Stromal cell of bone marrow (primary cell): ENCODE results near the gene ANKRD23.
"Not testable (repeated sequence)": the region's sequence is repeated elsewhere in the genome, so short reads cannot be mapped to it uniquely, and the experiment has no call there.

Source experiments
- DNase-seq: peaks from one replicate; pipeline ENCODE4 v3.0.0-alpha.2; 2012; ENCODE audit warnings: low read depth

ANKRD23 gene

DNA sequence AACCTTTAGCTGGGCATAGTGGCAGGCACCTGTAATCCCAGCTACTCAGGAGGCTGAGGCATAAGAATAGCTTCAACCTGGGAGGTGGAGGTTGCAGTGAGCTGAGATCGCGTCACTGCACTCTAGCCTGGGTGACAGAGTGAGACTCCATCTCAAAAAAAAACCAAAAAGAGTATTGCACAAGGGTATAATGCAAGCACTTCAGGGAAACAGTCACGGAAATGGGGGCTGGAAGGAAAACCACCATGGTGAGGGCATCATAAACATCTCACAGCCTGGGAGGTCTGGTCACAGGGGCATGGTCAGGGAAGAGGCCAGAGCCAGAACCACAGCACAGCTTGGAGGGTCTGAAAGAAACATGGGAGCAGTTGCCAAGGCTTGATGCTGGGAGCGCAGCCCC, 19.2 kb upstream of the ANKRD23 start:
- not testable (repeated sequence) for DNase-seq

DNA sequence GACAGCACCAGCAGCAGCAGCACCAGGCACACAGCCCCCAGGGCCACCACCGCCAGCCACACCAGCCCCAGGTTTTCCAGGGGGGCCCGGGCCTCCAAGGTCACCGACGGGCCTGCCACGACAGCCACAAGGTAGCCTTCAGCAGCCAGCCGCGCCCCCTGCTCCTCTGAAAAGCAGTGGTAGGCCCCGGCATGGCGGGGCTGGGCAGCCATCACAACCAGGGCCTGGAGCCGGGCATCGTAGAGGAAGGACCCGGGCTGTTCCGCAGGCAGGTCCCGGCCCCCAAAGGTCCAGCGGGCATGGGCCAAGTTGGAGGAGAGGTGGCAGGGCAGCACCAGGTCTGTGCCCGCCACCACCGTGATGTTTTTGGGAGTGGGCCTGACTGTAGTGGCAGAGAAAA, 17.3 kb upstream of the ANKRD23 start:
- no peak for DNase-seq

DNA sequence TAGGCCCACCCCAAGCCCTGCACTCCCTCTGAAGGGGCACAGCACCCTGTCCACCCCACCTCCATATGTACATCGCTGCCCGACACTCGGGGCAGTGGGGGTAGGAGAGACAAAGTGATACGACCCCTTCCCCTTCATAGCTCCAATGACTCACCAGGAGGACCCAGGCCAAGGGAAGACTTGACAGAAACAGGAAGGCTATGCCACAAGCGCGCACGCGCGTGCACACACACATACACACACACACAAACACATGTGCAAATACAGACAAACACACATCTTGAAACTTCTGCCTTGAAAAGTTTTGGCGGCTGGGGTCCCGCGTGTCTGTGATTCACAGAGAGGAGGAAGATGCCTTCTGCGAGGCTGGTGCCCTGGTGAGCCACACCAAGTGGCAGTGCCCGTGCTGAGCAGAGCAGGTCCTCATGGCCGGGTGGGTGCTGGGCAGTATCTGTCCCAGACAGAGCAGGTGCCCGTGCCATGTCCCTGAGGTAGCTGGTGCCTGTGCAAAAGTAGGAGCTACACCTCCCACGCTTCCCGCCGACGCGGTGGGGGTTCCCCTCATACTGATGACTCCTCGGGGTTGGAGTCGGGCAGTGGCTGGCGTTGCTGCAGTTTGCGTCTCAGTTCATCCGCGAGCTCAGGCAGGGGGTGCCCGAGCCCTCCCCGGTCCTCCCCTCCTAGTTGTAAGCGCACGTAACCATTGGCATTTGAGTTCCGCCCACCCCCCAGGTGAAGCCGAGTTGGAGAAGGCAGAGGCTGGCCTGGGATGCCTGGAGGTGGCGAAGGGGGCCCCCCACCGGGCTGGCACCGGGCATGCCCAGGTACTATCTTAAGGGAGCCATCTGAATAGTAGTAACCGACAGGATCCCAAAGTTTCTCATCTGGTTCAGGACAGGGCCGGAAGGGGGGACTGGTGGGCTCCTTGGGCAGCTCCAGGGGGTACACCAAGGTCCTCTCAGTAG, 16.5 kb upstream of the ANKRD23 start:
- no peak for DNase-seq

DNA sequence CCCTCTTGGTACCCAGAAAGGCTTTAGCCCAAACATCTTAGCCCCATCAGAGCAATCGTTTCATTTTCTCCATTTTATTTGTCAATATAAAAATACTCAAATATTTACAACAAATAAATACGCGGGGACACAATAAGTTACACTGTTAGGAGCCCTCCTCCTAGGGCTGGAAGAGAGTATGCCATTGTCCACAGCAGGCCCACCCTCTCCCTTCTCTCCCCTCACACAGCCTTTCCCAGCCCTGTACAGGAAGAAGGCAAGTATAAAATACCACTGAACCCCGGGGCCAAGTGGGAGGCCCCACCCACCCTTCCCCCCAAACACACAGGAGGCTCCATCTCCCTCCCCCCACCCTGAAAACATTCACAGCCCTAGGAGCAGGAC, 15.9 kb upstream of the ANKRD23 start:
- no peak for DNase-seq

DNA sequence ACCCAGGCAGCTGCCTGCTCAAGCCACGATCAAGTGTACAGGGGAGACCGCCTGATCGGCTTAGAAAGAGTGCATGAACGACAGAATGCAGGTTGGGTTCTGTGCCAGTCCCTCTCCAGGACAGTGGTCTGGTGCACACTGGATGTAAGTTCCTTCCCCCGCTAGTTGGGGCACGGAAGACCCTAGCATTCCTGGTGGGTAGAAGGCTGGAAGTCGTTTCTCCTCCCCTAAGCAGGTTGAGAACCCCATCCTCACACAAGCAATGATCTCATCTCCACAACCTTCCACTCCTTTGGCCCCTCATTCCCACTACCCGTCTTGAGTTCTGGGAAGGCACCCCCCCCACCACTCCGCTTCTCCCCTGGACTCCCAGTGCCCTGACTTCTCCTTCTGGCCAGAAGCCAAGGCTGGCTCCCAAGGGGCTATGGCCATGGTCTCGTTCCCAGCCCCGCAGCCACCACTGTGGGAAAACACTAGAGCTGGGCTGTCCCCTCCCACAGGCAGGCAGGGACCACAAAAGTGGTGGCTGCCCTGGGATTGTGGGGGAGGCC, 15.4 kb upstream of the ANKRD23 start:
- no peak for DNase-seq

DNA sequence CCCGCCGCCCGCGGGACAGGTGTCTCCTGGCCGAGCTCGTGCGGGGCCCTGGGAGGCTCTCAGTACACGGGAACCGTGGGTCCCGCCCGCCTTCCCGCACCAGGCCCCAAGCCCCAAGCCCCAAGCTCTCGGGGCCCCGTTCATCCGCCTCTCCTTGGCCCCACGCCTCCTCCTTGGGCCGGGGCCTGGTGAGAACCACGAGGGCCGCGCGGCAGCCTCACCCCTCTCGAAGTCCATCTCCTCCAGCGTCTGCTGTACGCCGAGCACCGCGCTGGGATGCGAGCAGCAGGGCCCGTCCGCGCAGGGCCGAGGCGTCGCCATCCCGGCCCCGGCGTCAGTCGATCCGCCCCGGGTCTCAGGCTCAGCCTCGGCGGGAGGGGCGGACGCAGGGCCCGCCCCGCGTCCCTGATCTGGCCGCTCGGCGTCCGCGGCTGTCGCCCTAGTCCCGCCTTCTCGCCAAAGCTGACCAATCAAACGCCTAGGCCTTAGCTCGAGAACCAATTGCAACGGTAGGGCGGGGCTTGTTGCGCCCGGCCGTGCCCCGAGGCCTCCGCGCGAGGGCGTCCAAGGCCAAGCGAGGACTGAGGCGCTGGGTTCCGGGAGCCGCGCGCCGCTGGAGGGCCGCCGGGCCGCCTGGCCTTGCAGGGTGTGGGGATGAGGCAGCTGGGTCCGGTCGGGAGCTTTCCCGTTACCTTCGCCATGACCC, 14.0 kb upstream of the ANKRD23 start, which contains the start of gene ANKRD39:
Gene ANKRD39 (minus strand): TSS at position 350 of the 706 bp plus-strand sequence. CDS start 29 bp downstream, at position 321.
- DNase-seq, result peak; percentile 95

DNA sequence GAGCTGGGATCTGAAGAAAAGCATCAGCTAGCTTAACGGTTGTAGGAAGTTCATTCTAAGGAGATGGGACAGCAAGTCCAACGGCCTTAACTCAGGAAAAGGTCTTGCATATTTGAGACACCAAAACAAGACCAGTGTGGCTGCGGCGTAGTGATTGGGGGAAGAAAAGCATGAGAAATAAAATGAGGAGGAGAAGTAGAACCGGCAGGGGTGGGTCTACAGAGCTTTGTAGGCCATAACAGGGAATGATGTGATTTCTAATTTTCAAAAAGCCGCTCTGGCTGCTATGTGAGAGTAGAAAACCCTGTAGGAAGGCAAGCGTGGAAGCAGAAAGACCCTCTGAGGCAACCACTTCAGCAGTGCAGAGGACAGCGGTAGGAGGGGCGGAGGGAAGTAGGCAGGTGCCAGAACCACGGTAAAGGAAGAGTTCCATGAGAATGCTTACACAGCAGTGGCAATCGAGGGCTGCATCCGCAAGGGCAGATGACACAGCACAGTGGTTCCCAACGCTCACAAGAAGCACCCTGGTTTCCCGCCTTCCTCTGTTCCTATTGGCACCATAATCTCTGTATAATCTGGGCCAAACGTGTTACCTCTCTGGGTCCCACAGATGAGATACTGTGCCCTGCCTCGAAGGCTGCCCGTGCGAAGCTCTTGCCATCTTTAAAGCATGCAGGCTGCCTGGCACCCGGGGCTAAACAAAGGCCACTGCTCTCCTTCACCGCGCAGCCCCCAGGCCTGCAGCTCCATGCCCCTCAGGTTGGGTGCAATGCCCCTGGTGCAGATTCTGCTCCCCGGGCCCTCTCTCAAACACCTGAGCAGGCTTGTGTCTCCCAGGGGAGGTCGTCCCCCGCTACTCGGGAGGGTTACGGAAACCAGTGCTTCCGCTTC, 13.2 kb upstream of the ANKRD23 start:
- DNase-seq, result no peak

DNA sequence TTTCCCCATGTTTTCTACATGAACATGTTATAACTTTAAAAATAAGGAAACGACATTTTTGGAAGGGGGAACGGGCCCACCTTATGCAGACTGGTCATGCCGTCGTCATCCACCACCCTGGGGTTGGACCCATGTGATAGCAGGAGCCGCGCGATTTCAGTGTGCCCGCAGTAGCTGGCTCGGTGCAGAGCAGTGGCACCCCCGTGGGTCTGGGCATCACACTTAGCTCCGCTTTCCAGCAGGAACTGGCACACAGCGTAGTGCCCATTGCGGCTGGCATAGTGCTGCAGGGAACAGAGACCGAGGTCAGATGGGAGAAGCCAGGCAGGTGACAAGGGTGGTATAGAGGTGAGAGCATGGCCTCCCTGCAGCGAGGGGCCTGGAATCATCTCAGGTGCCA, 9.5 kb upstream of the ANKRD23 start:
- no peak for DNase-seq

DNA sequence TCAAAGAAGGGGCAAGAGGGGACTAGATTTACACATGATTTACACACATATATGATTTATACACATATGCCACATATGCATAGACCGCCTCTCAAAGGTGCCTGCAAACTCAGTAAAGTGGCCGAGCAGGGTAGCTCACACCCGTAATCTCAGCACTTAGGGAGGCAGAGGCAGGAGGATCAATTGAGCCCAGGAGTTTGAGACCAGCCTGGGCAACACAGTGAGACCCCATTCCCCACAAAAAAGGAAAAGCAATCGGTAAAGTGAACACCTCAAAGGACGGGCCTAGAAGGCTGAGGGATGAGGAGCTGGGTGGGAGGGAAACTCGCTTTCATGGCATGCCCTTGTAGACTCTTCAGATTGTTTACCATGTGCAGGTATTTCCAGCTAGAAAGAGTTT, 8.8 kb upstream of the ANKRD23 start:
- no peak for DNase-seq

DNA sequence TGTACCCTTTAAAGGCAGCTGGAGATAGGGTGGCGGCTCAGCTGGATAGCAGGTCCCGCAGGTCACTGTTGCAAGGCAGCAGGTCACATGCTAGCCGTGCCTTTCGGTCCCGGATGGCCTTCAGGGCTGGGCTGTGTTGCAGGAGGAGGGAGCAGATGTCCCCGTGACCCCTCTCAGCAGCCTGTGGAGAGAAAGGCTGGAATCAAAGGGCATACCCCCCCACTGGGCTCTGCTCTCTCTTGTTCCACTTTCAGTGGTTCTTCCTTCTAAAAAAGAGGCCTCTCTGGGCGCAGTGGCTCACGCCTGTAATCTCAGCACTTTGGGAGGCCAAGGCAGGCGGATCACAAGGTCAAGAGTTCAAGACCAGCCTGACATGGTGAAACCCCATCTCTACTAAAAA, 4.4 kb upstream of the ANKRD23 start:
- DNase-seq, result no peak

DNA sequence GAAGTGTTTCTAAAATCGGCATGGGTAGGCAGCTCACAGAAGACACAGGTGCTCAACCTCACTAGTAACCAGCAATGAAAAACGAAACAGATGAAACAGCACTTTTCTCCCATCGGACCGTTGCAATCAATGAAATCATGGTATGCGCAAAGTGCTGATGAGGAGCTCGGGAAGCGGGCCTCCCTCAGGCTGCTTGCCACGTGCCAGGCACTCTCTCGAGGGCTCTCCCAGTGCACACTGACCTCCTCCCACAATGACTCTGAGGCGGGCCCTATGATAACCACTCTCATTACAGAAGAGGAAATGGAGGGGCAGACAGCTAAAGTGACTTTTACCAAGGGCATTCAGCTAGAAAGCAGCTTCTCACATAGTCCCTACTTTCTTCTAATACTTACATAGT, 3.8 kb upstream of the ANKRD23 start:
- no peak for DNase-seq

DNA sequence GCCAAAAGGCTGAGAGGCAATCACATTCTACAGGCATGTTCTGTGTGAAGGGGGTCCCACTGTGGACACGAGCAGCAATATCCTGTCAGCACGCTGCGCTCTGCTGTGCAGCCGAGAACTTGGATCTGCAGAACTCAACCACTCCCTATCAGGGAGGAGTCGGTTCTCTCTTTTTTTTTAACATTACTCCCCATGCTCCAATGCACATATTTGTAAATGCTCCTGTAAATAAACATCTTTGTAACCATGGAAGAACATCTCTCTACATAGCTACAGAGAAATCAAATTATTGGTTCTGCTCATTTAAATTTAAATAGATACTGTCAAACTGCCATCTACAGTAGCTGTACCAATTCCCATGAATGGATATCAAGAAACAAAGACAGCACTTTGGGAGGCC, 3.0 kb upstream of the ANKRD23 start:
- DNase-seq, result no peak

DNA sequence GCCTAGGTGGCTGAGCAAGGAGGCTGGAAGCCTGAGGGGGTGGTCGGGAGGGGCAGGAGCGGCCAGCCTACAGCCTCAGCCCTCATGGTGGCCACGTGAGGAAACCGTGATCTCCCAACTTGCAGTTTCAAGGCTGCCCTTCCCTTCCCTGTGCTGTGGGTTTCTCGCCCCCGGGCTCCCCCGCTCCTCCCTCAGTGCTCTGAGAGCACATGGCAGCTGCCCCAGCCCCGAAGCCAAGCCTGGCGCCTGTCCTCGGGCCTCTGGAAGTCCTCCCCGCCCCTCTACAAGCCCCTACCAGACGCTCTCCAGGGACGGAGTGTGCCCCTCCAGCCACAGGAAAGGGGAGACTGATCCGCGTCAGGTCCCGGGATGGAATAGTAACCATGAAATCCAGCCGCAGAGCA, 586 bp upstream of the ANKRD23 start:
- no peak for DNase-seq

DNA sequence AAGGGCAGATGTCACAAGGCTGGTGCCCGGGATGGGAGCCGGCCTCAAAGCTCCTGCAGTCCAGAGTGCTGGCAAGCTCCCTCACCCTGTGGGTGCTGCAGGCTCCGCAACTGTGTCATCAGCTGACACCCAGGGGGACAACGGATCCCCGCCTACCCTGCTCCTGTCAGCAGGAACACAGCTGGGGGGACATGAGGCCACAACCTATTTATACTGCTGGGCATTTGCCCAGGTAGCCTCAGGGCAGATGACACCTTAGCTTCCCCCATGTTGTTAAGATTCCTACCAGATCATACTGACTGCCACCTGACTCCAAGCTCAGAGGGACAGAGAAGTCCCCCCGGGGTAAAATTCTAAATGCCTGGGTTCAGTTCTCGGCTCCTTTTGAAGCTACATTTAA, 1.2 kb downstream of the ANKRD23 start:
- no peak for DNase-seq

DNA sequence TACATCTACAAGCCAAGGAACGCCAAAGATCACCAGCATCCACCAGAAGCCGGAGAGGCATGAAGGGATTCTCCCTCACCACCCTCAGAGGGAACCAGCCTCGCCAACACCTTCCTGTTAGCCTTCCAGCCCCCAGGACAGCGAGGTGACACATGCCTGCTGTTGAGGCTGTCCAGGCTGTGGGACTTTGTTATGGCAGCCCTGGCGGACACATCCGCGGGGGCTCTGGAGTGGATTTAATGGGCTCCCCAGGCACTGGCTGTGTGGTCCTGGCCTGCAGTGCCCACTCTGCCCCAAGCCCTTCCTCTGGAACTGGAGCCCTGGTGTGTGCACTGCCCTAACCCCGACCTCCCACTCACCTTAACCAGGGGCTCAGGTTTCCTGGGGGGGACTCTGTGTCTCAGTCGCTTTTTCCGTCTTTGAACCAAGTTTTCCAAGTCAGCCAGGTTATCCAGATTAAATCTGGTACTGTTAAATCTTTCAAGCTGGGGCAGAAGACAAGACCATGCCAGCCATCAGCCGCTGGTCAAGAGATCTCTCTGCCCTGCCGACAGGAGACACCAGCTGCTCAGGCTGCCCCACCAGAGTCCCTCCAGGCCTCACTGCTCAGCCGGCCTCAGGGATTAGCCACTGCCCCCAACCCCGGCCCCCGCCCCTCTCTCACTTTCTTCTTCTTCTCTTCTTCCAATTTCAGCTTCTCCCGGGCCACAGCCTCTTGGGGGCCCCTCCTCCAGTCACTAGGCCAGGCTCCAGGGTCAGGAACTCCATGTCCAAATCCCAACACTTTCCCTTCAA, 1.9 kb downstream of the ANKRD23 start:
- DNase-seq, result no peak

DNA sequence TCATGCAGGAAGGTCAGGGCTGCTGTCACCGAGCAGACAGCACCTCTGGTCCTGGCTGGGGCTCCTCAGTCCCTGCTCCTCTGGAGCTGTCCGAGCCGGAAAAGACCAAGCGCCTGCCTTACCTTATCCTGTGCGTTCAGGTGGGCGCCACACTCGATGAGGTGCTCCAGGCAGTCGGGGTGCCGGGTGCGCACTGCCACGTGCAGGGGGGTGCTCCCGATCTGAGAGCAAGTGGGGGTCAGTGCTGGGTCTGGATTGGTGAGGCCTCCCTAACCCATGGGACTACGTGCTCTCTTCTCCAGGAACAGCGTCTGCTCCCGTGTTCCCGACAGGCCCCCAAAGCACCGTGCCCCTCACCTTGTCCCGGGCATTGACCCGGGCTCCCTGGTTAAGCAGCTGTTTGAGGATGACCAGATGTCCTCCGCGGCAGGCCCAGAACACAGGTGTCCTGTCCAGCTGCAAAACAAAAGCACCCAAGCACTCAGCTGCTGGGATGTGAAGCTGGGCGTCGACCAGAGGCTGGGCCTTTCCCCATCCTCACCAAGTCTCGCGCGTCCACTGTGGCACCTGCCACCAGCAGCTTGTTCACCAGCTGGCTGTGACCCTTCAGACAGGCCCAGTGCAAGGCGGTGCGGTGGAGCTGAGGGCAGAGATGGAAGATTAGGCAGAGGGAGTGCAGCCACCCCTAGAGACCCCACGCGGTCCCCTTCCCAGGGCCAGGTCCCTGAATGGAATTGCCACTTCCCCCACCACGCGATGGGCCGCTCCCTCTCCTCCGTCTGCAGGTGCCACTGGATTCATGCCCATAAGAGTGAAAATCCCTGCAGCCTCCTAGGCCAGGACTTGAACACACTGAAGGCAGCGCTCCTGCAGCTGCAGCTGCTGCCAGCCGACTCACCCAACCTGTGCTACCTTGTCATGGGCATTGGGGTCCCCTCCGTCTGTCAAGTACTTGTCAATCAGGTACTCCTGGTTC, 3.7 kb downstream of the ANKRD23 start:
- DNase-seq, result no peak

DNA sequence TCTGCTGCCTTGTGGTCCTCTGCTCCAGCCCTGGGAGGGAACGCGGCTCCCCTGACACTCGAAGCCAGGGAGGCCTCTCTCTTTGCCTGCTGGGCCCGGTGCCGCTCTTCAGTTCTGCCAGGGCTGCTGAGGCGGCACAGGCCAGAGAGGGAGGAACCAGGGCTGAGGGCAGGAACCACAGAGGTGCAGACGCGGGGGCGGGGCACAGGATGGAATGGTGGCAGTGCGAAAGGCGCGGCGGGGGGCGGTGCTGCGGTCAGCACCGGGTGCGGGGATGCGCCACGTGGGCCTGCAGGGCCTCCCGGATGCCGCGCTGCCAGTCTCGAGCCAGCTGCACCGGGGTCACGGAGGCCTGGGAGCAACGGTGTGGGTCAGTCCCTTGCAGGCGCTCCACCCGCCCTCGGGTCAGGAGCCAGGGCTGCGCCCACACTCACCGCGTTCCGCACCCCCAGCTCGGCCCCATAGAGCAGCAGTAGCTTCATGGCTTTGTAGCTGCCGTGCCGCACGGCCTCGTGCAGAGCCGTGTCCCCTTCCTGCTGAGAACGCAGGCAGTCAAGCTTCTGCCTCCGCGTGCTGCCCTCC, 4.4 kb downstream of the ANKRD23 start:
- DNase-seq, result no peak

DNA sequence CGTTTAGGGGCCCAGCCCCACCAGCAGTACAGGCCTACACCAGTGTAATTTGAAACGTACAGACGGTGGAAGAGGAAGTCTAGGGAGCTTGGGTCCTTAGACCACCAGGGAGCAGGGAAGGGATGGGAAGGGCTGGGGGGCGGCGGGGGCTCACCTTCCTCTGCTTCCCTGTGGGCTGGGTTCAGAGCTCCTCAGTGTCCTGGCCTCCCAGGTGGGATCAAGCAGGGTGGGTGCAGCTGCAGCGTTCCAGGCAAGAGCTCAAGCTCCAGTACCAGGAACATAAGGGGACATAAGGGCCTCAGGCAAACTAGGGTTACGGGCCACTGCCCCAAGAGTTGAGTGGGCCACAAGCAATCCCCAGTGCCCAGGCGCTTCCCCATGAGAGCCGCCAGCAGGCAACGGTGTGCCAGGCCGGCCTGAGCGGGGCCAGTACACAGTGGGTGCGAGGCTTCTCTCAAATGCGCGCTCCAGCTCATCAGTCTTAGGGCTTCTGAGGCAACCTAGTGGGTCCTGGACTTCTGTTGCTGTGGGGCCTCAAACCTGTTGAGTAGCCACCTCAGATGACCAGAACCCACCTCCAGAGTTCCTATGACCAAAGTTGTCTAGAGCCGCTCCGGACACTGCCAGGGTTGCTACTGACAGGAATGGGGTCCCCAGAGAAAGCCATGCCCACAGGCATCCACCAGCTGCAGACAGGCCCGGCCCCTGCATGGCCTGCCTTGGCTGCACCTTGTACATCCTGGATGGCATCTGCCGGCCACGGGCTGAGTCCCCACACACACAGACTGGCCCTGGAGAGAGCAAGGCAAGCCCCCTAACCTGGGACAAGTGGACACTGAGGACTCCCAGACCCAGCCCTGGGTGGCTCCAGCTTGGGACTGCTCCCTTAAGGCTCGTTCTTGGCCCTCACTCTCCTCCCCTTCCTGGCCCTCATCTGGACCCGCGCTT, 5.2 kb downstream of the ANKRD23 start:
- no peak for DNase-seq
